Ramos (cell line): ENCODE results near the gene STARD13.

Source experiments
- in situ Hi-C: fragments of 300-500 bp; cut with MboI; formaldehyde crosslinking; loops from one replicate; pipeline ENCODE4 v1.14.3; 2022; ENCODE audit warnings: low sequenced_read_pairs; ENCODE audit not compliant: unreplicated experiment

Gene STARD13

DNA sequence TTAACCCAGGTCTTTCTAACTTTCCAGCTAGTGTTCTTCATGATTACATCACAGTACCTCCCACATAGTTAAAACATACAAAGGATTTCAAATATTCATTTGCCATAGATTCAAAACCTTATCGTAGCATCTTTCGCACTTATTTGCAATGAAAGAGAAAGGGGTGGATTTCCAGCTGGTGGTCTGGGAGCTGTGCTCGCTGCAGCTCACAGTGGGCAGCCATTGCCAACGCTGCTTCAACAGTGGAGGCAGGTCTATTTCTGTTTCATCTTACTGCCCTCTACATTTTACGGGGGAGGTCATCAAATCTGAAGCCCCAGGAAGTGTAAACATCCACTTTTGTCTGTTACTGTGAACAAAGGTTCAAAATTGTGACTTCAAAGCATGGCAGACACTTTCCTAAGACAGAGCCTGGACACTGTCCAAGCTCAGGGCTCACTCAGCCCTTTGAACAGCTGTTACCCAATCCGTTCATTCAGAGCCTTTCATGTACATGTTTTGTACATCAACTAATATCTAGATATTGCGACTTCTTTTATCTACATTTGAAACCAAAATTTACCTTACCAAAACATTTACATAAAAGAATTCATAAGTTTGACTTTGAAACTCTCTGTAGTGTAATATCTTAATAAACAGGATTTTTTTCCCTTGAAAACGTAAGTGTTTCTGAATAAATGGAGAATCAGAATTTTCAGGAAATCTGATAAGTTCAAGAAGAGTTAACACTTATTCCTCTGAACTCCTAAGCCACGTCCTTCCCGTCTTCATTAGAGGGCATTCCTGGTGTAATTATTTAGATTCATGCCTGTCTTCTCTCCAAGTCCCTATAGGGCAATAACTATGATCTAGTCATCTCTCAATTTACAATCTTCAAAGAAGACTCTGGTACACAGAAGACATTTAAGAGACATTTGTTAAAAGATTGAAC lies 25.1 kb downstream of the STARD13 start:
- in situ Hi-C loops: no loop called here

DNA sequence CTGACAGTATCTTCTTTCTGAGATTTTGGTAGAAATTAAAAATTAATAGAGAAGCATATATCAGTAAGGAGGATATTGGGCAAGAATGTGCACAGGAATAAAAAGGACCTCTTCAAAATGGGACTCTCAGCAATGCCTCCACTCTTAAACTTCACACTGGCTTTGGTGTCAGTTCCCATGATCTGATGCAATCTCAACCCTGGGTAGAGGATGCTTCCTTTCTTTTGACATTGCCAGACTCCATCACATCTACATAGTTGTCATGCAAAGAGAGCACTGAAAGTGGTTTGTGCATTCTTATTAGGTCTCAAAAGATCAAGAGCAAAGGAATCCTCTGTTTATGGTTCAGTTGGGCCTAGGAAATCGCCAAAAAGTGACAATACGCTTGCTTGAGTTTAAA lies 26.3 kb downstream of the STARD13 start:
- in situ Hi-C loops: no loop called here

DNA sequence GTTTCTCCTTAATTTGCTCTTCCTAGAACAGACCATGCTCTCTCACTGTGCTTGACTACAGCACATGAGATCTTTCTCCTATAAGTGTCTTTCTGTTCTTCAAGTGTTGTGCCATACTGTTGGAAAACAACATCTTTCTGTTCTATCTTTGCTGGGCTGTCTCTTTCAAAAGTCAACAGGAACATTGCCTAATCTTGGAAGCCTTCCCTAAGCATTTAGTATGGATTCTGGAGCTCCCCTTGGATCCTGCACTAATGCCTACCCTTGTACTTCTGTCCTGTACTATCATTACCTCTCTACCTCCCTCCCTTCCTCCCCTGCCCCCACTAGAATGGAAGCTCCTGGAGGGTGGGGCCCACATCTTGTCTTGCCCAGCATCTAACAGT lies 26.8 kb downstream of the STARD13 start:
- in situ Hi-C loops: no loop called here

DNA sequence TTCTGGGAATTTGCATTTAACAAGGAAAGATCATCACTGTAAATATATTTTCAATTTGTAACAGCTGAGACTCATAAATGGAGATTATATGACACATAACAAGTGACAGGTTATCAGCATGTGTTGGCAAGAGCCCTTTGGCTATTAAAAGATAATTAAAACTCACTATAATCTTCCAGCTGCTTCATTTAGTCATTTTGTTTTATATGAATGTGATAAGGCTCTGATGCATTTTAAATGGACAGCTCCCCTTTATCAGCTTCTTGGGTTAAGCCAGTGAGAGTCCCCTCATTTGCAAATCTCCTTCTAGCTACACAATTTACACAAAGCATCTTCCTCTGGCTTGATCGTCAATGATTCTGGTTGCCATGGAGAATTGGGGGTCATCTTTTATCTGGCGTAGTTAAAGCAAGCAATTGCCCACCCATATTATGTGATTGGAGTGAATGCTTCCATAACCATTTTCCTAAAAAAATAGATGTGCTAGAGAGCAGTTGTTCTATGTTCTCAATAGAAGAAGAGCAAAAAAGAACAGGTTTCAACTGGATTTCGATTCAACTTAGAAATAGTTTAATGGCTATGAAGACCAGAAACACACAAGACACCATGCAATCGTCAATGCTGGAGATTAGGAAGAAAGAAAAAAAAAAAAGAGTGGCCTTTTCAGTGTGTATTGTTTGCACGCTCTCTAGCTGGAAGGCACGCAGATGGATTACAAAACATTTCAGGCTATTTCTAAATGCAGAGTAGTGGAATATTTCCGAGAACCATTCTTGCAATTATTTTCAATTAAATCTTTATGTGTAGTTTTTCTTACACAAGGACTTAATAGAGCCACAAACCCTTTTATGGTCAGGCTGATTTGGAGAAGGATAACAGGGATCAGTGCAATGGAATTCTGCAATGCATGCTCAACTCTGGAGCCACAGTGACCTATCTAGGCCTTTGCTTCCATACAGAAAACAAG lies 27.4 kb downstream of the STARD13 start:
- in situ Hi-C loops: no loop called here

DNA sequence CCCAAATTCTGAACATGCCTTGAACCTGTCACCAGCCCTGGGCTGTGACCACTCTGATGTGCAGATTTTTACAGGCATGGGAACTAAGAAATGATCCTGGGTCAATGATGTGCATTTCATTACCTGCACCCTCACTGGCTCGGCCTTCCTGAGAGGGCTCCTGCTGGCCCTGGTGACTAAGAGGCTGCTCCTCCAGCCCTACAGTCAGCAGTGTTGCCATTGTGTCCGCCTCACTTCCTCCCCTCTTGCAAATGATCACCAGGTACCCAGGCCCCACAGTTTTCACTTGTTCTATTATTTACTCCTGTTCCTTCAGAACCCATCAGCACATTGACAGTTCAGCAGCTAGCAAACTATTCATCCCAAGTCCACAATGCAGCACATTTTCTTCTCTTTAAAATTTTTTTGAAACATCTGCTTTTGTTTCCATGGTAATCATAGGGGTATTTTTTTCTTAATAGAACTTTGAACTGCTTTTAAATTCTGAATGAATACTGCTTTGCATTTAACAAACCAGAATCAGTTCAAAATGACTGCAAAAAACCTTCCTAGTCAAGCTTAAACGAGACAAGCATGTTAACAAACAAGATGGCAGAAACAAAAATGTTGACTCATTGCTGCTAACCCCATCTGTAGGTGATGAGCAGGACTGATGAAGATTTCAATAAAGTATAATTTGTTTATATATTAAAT lies 29.3 kb downstream of the STARD13 start:
- in situ Hi-C loops: no loop called here

DNA sequence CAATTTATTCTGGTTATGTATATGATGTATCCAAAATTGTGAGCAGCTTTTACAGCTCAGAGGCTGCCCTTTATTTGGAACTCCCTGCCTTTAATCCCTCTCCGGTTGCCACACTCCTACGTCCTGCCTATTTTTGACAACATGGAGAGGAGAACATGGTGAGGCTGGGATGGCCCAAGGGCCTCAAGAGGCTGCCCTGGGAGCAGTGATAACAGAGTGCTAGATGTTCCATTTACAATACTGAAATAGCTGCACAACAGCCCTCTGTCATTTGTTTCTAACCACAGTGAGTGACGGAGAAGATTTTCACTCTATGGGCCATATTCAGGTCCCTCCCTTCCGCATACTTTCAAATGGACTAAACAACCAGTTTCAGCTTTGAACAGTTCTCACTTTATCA lies 33.4 kb downstream of the STARD13 start:
- in situ Hi-C loops: no loop called here

DNA sequence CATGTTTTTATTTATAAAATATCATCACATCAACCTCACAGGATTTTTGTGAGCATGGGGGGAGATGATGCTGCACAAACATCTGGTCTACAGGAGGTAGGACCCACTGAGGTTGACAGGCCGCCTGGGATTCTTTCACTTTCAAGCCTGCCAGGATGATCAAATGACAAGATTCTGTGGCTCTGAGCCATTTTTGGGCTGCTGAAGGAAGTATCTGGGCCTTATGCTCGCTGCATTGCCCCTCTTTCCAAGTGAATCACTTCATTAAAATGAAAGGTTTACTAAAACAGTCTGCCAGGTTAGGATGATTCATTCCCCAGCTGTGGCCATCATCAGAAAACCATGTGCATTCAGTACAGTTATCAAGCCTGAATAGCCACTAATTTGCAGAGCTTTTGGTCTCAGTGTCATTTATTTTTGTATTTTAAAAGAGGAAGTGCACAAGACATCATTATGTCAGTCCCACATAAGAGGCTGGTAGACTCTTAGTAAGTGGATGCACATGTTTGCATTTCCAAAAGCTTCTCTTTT lies 34.4 kb downstream of the STARD13 start:
- in situ Hi-C loops: no loop called here

DNA sequence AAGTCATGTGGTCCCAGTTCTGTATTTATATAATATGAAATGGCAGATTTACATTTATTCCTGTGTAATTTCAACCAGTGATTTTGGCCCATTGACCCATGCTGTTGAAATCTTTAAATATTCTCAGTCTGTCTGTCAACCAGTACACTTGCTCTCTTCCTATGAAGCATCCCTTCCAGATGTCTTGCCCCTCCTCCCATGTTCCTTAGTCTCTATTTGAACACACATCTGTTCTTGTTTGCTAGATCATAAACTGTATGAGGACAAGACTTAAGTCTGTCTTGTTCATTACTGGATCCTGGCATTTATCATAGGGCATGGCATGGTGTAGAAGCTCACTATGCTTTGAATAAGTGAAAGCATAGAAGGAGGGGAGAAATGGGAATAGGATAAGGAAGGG lies 34.9 kb downstream of the STARD13 start:
- in situ Hi-C loops: no loop called here

DNA sequence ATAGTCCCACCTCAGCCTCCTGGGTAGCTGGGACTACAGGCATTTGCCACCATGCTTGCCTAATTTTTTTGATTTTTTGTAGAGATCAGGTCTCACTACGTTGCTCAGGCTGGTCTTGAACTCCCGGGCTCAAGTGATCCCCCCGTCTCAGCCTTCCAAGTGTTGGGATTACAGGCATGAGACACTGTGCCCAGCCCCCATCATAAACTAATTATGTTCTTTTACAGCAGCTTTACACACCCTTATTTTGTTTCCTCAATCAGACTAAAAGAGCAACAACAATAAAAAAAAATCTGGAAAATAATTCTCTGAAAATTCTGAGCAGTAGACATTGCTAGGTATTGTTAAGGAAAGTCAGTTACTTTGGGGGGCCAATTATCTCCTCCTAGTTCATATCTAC lies 35.7 kb downstream of the STARD13 start:
- in situ Hi-C loops: loop anchor here (25.0 kb wide), 2 partner anchors 462 to 1912 kb away; no protein-coding TSS in a partner anchor

DNA sequence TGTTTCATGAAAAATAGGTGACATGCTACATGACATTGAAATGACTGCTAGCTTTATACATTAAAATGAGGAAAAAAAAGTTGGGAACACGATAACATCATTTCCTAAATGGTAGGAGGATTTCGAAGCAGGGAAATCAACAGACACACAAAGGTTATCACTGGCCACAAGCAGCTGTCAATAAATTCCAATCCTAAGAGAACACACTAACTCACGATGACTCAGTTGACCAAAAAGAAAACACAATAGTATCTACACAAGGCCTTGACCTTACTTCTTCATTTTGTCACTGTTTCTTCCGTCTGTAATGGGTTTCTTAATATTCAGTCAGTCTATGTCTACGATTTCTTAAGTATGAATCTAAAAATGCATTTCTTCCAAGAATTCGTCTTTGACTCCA lies 36.5 kb downstream of the STARD13 start:
- in situ Hi-C loops: loop anchor here (25.0 kb wide), 2 partner anchors 463 to 1913 kb away; no protein-coding TSS in a partner anchor

DNA sequence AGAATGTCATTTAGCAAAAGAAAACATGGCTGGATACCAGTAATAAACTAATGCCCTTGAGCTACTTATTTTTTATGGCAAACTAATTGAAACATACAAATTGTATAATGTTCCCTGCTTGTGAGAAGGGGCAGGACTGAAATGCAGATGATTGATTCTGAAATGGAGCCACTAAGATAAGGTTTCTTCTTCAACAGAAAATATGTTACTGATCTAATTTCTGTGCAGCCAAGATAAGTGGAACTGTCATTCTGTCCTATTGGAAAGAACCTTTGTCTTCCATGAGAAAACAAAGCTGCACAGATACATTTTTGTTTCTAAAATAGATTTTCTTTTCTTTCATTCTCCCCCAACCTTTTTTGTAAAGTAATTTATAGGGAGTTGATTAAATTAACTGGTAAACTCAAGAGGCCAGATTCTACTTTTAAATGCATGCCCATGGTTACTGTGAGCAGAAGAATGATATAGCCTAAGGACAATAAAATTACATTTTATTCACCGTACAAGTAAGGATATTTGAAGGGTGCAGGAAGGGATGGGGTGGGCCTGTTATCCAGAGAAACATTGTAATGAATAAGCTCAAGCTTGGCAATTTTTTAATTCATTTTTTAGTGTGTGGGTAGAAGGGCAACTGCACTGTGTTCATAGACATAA lies 39.9 kb downstream of the STARD13 start:
- in situ Hi-C loops: loop anchor here (25.0 kb wide), 2 partner anchors 467 to 1917 kb away; no protein-coding TSS in a partner anchor

DNA sequence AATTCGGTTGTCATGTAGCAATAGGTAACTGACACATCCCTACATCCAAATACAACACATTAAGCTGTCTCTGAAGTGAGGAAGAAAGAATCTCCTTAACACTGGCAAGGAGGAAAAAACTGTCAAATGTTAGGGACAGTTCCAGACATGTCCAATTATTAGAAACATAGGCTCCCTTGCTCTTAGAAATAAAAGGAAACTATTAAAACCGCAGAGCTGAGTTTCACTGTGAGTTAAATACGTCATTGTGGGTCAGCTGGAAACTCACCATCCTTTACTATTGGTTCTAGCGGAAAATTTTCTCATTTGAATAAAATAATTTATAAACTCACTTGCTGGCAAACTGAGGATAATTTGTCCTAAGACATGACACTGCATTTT lies 40.7 kb downstream of the STARD13 start:
- in situ Hi-C loops: loop anchor here (25.0 kb wide), 2 partner anchors 467 to 1917 kb away; no protein-coding TSS in a partner anchor

DNA sequence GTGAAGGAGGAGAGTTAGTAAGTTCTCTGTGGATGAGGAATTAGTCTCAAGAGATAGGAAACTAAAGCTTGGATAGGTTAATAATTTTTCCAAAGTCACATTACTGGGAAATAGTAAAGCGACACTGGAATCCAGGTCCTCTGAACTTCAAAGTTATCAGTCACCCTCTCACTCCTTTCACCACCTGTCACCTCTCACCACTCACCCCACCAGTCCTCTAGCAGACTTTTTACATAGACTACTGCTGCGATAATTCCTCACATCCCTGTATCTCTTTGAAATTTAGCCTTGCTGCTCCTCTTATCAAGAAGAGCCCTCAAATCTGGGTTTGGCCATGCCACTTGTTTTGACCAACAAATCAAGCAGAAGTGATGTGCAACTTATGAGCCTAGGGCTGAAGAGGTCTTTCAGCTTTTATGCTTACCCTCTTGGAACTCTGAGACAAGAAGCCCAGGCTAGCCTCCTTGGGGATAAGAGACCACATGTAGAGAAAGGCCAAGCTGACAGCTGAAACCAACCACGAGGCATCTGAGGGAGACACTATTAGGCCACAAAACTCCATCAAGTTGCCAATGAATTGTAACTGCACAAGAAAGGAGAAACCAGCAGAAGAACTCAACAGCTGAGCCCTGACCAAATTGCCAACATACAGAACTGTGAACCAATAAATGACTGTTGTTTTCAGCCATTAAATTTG lies 41.2 kb downstream of the STARD13 start:
- in situ Hi-C loops: loop anchor here (25.0 kb wide), 2 partner anchors 468 to 1918 kb away; no protein-coding TSS in a partner anchor

DNA sequence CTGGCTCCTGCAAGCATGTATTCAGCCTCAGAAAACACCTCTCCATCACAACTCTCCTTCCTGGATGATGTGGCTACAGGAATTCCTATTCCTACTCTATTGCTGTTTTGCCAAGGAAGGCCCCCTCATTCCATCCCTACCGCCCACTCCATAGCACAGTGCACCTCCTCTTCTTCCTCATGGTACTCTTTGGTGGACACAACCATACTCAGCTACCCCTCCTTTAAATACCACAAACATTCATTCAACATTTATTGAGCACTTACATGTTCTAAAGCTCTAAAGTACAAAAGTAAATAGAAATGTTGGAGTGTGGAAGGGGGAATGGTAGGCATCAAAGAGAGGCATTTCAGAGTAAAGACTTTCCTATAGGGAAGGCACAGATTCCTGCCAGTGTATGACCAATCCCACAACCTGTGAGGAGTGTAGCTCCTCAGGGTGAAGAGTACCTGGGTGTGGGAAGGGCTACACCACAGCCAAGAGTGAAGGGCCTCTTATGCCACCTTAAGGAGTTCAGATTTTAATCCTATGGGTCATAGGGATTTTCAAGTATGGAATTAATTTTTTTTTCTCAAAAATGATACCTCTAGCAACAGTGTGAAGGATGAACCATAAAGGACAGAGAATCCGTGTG lies 42.5 kb downstream of the STARD13 start:
- in situ Hi-C loops: loop anchor here (25.0 kb wide), 2 partner anchors 469 to 1919 kb away; no protein-coding TSS in a partner anchor

DNA sequence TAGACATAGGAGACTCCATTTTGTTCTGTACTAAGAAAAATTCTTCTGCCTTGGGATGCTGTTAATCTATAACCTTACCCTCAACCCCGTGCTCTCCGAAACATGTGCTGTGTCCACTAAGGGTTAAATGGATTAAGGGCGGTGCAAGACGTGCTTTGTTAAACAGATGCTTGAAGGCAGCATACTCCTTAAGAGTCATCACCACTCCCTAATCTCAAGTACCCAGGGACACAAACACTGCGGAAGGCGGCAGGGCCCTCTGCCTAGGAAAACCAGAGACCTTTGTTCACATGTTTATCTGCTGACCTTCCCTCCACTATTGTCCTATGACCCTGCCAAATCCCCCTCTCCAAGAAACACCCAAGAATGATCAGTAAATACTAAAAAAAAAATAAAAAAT lies 43.2 kb downstream of the STARD13 start:
- in situ Hi-C loops: loop anchor here (25.0 kb wide), 2 partner anchors 470 to 1920 kb away; no protein-coding TSS in a partner anchor

DNA sequence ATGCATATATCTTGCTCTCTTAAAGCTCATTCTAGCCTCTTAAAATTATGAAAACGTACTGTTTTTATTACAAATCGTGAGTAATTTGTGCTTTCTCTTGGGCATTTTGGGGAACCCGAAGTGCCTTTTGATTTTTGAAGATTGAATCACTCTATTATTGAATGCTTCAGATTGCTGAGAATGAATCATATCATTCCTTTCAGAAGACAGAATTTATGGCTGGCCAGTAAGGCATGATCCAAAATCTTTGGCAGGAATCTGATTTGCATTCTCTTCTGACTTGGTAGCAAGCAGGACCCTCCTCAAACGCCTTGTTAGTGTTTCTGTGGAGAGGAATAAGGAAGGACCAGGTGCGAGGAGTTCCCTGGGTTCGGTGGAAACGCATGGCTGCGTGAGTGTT lies 49.5 kb downstream of the STARD13 start:
- in situ Hi-C loops: loop anchor here (25.0 kb wide), 2 partner anchors 476 to 1926 kb away; no protein-coding TSS in a partner anchor

DNA sequence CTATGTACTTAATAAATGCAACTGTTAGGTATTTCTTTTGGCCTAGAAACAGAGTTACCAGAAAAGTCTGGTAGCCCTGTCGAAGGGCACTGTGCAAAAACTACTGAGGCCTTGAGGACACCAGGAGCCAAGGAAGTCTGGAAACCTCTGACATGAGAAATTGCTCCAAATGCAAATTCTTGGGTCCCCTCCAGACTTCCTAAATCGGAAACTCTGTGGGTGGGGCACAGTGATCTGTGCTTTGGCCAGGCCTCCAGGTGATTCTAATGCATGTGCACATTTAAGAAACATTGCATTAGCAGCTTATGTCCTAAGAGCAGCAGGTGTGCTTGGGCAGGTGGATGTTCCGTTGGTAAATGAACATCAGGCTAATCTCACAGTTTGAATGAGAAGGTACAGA lies 50.0 kb downstream of the STARD13 start:
- in situ Hi-C loops: loop anchor here (25.0 kb wide), 2 partner anchors 477 to 1927 kb away; no protein-coding TSS in a partner anchor

DNA sequence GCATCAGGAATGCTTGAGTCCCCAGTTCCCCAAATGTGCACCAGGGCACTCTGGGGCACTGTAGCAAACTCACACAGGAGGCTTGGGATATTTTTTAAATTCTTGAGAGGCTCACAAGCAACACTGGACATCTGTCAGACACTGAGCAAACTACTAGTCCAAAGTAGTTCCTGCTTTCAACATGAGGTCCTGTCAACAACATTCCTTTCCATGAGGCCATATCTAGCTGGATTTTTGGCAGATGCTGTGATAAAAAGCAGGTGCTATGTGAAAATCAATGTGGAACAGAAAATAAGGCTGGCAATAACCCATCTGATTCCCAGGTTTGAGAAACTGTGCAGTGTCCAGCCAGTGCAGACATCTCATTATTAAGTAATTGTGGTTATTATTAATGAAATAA lies 50.5 kb downstream of the STARD13 start:
- in situ Hi-C loops: loop anchor here (25.0 kb wide), 2 partner anchors 477 to 1927 kb away; no protein-coding TSS in a partner anchor
